CD4-positive, alpha-beta T cell treated with Interleukin-4 for 4 hours (primary cell): ENCODE results near the gene RASA3.

Experiments
- DNase-seq: peaks from one replicate; pipeline ENCODE4 v3.0.0-alpha.2; 2020

Gene RASA3

DNA sequence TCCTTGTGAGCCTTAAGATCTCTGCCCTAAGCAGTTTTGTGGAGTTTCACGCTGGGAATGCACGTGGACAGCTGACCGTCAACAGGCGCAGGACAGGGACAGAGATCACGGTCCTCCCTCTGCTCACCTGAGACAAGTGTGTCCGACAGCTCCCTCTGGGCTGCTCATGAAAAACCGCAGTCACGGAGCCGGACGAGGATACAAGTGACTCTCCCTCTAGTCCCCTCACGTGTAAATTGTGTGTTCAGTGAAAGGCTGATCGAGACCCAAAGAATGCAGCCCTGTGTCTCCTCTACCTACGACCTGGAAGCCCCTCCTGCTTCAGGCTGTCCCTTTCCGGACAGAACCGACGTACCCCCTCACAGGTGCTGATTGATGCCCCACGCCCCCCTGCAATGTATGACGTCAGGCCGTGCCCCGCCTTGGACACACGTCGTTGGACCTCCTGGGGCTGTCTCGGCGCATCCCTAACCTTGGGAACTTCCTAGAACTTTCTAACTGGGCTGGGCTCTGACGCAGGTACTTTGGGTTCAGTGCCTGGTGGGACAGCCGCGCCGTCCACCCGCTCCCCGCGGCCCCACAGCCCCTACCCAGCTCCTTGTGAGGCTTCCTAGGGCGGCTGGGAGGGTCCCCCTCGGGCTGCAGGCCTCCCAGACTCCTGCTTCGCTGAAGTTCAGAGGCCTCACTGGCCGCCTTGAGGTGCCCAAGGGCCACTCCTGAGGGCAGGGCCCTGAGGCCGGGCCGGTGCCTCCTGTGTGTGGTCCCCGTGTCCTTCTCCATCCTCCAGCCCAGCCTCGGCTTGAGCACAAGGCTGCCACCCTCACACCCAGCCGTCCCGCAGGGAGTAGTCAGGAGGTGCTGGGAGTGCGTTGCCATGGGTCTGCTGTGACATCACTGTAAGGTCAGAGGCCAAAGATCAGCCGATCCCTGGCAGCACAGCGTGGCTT, 158.9 kb downstream of the RASA3 start, which contains the start of gene C13orf46:
TSS of gene C13orf46 (minus strand) at position 859 of the 947 bp plus-strand sequence. CDS start at position 780, 79 bp downstream.
- no peak for DNase-seq

DNA sequence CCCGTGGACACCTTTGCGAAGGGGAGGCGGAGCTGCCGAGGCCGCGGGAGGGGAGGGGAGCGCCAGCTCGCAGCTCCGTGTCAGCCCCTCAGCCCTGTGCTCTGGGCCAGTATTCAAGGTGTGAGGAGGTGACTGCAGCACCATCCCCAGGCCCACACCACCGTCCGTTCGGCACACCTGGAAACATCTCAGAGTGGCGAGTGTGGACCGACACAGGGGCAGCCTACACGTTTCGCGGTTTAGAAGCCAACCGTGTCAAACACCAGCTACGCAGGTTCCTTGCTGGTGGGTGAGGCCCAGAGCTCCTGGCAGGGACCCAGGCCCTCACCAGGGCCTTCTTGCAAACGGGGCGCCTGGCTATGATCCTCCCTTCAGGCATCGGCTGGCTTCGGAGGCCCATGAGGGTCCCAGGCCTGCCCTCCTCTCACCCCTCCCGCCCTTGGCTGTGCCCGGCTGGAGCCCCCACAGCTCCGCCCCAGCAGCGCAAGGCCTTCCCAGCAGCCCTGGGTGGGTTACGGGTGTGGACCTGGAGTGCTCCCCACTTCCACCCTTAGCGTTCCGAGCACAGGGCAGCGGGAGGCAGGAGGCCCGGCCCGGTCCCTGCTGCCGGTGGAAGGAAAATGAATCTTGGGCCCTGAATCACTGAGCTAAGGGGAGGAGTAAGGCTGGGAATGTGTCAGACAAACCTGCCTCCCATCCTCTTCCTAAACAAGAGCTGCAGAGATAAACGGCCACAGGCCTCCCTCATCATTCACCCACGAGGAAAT, 159.8 kb downstream of the RASA3 start:
- no peak for DNase-seq

DNA sequence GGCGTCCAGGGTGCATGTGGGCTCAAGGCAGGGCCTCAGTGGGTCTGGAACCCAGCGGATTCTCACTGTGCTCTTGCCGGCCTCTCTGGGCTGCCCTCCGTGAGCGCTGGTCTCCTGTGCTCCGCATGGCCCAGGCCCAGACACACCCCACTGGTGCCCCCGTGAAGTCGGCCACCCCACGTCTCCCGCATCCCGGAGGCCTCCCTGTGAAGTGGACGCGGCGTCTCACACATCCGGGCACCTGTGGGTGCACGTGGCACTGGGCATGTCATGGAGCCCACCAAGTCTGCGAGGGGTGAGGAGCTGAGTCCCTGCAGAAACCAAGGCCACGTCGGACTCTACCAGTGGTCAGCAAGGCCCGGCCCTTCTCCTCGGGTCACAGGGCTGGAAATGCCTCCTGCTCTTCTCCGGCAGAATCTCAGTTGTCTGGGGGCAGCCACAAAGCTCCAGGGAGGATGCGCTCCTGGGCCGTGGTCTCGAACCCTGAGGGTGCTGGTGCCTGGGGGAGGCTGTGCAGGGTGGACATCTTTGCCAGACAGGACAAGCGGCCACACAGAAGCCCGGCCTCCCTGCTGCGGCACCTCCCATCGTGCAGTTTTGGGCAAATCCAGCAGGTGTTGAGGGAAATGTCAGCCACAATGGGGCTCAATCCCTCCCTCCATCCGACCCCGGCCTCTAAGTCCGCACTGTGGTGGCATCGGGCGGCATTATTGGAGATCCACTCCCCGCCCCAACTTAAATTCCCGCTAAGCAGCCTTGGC, 160.8 kb downstream of the RASA3 start:
- no peak for DNase-seq

DNA sequence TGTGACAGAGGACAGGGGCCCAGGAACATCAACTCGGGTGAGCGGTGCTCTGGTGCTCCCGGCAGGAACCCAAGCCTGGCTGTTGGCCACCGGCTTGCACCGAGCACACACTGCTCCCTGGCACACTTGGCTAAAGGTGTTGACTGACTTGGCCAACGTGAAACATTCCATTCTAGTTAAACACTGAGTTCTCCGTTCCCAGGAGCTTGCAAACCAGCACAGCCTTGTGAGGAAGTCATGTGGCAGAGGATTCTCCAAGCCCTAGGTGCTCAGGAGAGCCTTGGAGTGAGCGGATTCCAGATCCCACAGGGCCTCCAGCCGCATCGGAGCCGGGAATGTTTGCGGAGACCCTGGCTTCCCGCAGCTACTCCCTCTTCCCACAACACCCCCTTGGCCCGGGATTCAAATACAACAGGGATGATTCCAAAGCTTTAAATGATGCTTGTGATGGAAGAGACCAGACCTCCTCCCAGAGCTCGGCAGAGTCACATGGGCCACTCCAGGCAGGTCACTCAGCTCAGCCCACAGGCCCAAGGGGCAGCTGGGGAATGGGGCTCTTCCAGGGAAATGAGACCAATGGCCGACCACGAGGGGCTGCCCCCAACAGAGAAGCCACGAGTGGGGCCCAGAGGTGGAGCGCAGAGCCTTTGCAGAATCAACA, 161.5 kb downstream of the RASA3 start:
- DNase-seq, result no peak

DNA sequence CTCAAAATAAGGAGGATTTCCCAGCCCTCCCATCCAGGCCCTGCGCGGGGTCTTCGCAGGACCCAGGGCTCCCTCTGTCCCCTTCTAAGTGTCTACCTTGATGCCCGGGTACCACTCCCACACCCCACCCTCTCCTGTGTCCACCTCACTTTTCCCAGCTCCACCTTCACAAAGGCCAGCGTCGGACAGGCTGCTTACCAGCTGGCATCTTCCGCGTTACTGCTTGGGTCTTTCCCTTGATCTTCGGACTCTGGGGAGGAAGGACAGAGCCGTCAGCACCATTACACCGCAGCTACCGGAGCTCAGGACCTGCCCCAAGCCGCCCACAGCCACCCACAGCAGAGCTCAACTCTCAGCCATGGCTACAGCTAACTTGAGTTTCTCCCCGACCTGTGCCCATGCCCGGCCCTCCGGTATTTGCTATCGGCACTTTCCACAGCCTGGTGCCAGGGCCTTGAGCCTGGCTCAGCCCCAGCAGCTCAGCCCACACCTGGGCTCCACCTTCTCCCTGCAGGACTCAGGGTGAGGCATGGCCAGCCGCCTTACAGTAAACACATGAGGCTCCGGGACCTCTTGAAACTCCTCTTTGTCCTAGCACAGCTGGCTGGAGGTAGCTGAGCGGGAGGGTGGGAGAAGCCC, 162.3 kb downstream of the RASA3 start:
- DNase-seq, result no peak

- no peak for DNase-seq
Measured at GRCh38 chr13:113969311-113969972, 163.0 kb downstream of the RASA3 start.

DNA sequence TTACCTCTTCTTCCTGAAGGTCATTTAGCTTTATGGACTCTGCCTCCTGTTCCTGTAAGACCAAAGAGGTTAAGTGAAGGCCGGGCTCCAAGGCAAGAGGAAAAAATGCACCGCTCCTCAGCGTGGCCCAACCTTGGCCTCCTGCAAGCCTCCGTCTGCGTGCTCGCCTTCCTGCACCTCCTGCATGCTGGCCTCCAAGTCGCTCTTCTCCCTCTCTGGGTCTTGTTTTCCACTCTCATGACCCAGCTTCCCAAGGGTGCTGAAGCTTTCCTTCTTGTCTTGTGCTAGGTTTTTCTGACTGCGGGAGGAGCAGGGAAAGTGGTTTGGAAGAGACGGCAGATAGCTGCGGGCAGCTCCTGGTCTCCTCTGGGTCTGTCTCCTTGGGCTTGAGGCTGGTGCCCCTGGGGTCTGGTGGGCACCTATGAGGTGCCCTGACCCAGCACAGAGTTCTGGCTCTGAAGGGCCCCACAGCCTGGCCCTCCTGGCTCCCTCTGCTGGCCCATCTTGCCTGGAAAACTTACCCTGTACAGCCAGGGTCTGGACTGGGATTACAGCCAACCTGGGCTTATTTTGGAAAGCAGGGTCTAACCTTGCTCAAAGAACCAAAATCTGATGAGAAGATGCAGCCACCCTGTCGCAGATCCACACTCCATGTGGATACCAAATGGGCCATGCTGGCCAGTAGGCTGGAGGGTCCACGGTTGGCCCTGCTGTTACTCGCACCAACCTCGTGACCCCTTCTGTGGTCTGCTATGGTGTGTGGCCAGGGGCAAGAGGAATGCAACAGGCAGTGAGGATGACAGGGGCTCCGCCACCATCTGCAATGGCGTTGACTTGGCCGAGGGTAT, 163.7 kb downstream of the RASA3 start:
- no peak for DNase-seq

- no peak for DNase-seq
Measured at GRCh38 chr13:113967729-113968462, 164.5 kb downstream of the RASA3 start.

GRCh38 chr13:113967206-113967720, 165.2 kb downstream of the RASA3 start:
- no peak for DNase-seq

DNA sequence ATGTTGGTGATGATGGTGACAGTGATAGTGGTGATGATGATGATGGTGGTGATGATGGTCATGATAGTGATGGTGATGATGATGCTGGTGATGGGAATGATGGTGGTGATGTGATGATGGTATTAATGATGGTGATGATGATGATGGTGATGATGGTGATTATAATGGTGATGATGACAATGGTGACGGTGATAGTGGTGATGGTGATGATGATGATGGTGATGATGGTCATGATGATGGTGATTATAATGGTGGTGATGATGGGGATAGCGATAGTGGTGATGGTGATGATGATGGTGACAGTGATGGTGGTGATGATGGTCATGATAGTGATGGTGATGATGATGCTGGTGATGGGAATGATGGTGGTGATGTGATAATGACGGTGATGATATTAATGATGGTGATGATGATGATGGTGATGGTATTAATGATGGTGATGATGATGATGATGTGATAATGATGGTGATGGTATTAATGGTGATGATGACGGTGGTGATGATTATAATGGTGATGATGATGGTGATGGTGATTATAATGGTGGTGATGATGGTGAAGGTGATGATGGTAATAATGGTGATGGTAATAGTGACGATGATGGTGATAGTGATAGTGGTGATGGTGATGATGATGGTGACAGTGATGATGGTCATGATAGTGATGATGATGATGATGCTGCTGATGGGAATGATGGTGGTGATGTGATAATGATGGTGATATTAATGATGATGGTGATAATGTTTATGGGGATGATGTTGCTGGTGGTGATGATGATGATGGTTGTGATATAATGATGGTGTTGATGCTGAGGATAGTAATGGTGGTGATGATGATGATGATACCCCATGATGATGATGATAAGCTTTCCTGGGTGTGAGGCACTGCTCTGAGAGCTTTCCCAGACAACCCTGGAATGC, 166.2 kb downstream of the RASA3 start:
- no peak for DNase-seq

DNA sequence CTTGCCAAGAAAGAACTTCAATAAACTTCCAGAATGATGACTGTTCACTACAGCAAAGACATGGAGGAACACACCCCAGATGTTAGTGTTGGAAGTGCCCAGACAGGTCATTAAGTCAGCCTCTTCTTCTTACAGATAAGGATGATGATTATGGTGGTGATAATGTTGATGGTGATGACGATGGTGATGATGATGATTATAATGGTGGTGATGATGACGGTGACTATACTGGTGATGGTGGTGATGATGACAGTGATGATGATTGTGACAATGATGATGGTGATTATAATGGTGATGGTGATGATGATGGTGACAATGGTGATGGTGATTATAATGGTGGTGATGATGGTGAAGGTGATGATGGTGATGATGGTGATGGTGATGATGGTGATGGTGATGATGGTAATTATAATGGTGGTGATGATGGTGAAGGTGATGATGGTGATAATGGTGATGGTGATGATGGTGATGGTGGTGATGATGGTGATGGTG, 167.0 kb downstream of the RASA3 start:
- no peak for DNase-seq

DNA sequence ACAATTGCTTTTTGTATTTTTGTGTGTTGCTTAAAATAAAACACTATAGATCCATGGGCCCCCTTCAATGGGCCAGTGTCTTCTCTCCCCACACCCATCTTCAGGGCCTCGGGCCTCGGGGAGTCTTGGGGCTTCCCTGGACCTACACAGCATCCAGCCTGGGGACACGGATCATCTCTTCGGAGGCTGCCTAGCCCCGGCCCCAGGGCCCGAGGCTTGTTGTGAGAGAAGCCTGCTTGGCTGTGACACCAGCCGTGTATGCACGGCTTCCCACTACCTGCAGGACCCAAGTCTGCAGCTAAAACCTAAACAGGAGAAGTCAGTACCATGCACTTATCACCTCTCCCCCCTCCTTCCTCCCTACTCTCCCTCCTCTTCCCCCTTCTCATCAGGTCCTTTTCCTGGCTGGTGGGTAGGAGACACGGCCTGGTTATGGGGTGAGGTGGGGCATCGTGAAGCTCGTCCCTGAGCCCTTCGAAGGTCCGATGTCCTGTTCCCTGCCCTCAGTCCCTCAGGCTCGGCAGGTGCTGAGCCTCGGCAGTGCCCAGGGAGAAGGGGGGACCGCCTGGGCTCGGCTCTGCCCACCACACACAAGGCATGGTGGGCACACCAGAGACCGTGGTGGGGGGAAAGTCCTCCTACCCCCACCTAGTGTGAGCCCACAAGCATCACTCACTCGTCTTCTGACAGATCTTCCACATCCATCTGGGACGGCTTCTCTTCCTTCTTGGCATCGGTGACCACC, 168.0 kb downstream of the RASA3 start:
- DNase-seq, result no peak

GRCh38 chr13:113963376-113963775, 169.0 kb downstream of the RASA3 start:
- no peak for DNase-seq

DNA sequence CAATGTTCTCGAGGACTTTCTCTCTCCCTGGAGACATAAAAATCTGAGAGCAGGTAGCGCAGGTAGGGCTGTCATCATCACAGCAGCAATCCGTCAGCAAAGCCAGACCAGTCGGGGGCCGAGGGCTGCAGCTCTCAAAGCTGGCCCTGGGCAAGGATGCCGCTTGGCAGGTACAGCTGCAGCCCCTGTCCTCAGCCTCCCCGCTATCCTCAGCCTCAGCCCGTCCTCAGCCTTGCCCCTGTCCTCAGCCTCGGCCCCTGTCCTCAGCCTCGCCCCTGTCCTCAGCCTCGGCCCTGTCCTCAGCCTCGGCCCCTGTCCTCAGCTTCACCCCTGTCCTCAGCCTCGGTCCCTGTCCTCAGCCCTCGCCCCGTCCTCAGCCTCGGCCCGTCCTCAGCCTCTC, 169.4 kb downstream of the RASA3 start:
- no peak for DNase-seq

DNA sequence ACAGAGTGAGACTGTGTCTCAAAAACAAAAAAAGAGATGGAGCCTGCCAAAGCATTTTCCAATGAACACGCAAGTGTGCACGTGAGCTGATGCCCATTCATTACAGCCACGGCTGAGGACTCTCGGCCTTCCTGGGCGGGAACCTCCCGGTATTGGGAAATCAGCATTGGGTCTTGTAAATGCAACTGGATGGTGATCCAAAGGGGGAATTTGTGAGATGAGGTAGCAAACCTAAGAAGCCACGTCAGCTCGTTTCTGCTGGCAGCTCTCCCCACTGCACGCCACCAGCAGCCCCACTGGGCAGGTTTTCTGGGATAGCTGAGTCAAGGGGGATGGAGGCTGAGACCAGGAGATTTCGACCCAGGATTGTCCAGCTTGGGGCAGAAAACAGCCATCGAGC, 170.0 kb downstream of the RASA3 start:
- DNase-seq, result no peak

- no peak for DNase-seq
Measured at GRCh38 chr13:113960276-113960948, 172.0 kb downstream of the RASA3 start.

GRCh38 chr13:113959198-113959597, 173.2 kb downstream of the RASA3 start:
- no peak for DNase-seq
